Measurements from ENCODE around the gene PARD6B. TPM values are rescaled to one million over a fixed set of nuclear protein-coding genes. Genes with fewer than 3 reads are reported as not detected.

Gene PARD6B
- total RNA-seq, 2 donors from 2014 or later: 8.3 to 14.4 TPM

- no peak overlapping the region for H3K27ac ChIP-seq
- WGBS: 92% methylated on average over 2 of the region's 2 CpGs
- no peaks in the 10 kb centered on the region for H3K27me3 ChIP-seq (replicated peaks; ENCODE audit: insufficient read depth)
- no peaks in the 10 kb centered on the region for H3K36me3 ChIP-seq
- no peaks in the 10 kb centered on the region for H3K9me3 ChIP-seq
- no peak overlapping the region for H3K4me3 ChIP-seq
- intact Hi-C loops (cut with DNase I): no loop called here
- H3K4me1 ChIP-seq (replicated peaks): no peaks in the 10 kb centered on the region
- TF ChIP-seq POLR2A (IDR thresholded peaks at IDR 0.05) (no peak), POLR2AphosphoS5 (IDR thresholded peaks at IDR 0.05) (no peak), CTCF (IDR thresholded peaks at IDR 0.05) (no peak)
- DNase-seq (ENCODE audit: low spot score): no peak
Measured at GRCh38 chr20:50717312-50717711, 14.1 kb upstream of the PARD6B start.

- no peak for DNase-seq (ENCODE audit: low spot score)
- H3K27ac ChIP-seq: peak overlapping the region in 1 of 2 donors; percentile 33
Measured at GRCh38 chr20:50717974-50718761, 13.2 kb upstream of the PARD6B start.

GRCh38 chr20:50719328-50719727, 12.1 kb upstream of the PARD6B start:
- no peak overlapping the region for H3K4me3 ChIP-seq
- DNase-seq (ENCODE audit: low spot score): no peak
- TF ChIP-seq CTCF (IDR thresholded peaks at IDR 0.05) (no peak), POLR2AphosphoS5 (IDR thresholded peaks at IDR 0.05) (no peak), POLR2A (IDR thresholded peaks at IDR 0.05) (no peak)
- no peaks in the 10 kb centered on the region for H3K36me3 ChIP-seq
- H3K27ac ChIP-seq: no peak overlapping the region
- no peaks in the 10 kb centered on the region for H3K9me3 ChIP-seq
- no peaks in the 10 kb centered on the region for H3K27me3 ChIP-seq (replicated peaks; ENCODE audit: insufficient read depth)
- WGBS: 90% methylated on average over 4 of the region's 4 CpGs
- no peaks in the 10 kb centered on the region for H3K4me1 ChIP-seq (replicated peaks)
- intact Hi-C loops (cut with DNase I): no loop called here

More at GRCh38 chr20:50717974-50718761, 13.2 kb upstream of the PARD6B start:
- TF ChIP-seq POLR2AphosphoS5 (IDR thresholded peaks at IDR 0.05): no peak
- no peaks in the 10 kb centered on the region for H3K4me1 ChIP-seq (replicated peaks)
- WGBS: 47% methylated on average over 13 of the region's 13 CpGs
- no peak overlapping the region for H3K4me3 ChIP-seq
- H3K27me3 ChIP-seq (replicated peaks; ENCODE audit: insufficient read depth): no peaks in the 10 kb centered on the region
- H3K36me3 ChIP-seq: no peaks in the 10 kb centered on the region
- H3K9me3 ChIP-seq: no peaks in the 10 kb centered on the region
- intact Hi-C loops (cut with DNase I): no loop called here

- TF ChIP-seq CTCF (IDR thresholded peaks at IDR 0.05): no peak
- TF ChIP-seq POLR2A (IDR thresholded peaks at IDR 0.05): no peak
- TF ChIP-seq POLR2AphosphoS5 (IDR thresholded peaks at IDR 0.05): no peak
- intact Hi-C loops (cut with DNase I): no loop called here
- Histone ChIP-seq H3K27ac (no peak overlapping the region), H3K9me3 (no peaks in the 10 kb centered on the region), H3K36me3 (no peaks in the 10 kb centered on the region), H3K27me3 (replicated peaks; ENCODE audit: insufficient read depth) (no peaks in the 10 kb centered on the region), H3K4me3 (no peak overlapping the region), H3K4me1 (replicated peaks) (no peaks in the 10 kb centered on the region)
- no peak for DNase-seq (ENCODE audit: low spot score)
- WGBS: 85% methylated on average over 5 of the region's 5 CpGs
Measured at GRCh38 chr20:50720026-50720425, 11.4 kb upstream of the PARD6B start.

- Histone ChIP-seq H3K27me3 (replicated peaks; ENCODE audit: insufficient read depth) (no peaks in the 10 kb centered on the region), H3K4me3 (no peak overlapping the region), H3K9me3 (no peaks in the 10 kb centered on the region), H3K4me1 (replicated peaks) (no peaks in the 10 kb centered on the region), H3K36me3 (no peaks in the 10 kb centered on the region), H3K27ac (no peak overlapping the region)
- intact Hi-C loops (cut with DNase I): no loop called here
- TF ChIP-seq POLR2AphosphoS5 (IDR thresholded peaks at IDR 0.05): no peak
- TF ChIP-seq POLR2A (IDR thresholded peaks at IDR 0.05): no peak
- no peak for TF ChIP-seq CTCF (IDR thresholded peaks at IDR 0.05)
- DNase-seq (ENCODE audit: low spot score): no peak
Measured at GRCh38 chr20:50720582-50720981, 10.8 kb upstream of the PARD6B start.

Data from prostate gland (tissue), 2 donors.